Large intestine (tissue), 12 donors: ENCODE measurements around the gene ADAMTS15. TPM values are rescaled to one million over a fixed set of nuclear protein-coding genes. Genes with fewer than 3 reads are reported as not detected.

Source experiments
- DNase-seq, 2 donors: peaks; one replicate each; pipeline versions ENCODE4 v3.0.0 to v3.0.0-alpha.2; 2013
- H3K27ac ChIP-seq: one replicate; pipeline ENCODE4 v1.5.1; 2013; ENCODE audit warnings: low read length
- H3K27me3 ChIP-seq: 2 replicates; pipeline ENCODE4 v1.6.1; 2013; ENCODE audit warnings: low read length; ENCODE audit not compliant: control insufficient read depth, insufficient read depth
- H3K36me3 ChIP-seq: 2 replicates; pipeline ENCODE4 v1.6.1; 2013; ENCODE audit warnings: low read length; ENCODE audit not compliant: control insufficient read depth, insufficient read depth
- H3K4me1 ChIP-seq: one replicate; pipeline ENCODE4 v1.6.1; 2013; ENCODE audit warnings: low read length; ENCODE audit not compliant: control insufficient read depth, insufficient read depth
- H3K4me3 ChIP-seq: one replicate; pipeline ENCODE4 v1.5.1; 2013; ENCODE audit warnings: low read length
- H3K9me3 ChIP-seq: one replicate; pipeline ENCODE4 v1.6.1; 2013; ENCODE audit warnings: mild to moderate bottlenecking, low read depth, low read length, moderate library complexity; ENCODE audit not compliant: control insufficient read depth
- WGBS: methylation state at CpG from one replicate; pipeline ENCODE4 v1.1.5; 2013; ENCODE audit warnings: low lambda C conversion rate; ENCODE audit not compliant: insufficient coverage; 5-methylcytosine and 5-hydroxymethylcytosine counted together
- long read RNA-seq, 11 donors: transcript quantifications; one replicate each; lab custom pipeline, GENCODE V29; 2026
- polyA plus RNA-seq: library from polyadenylated mRNA; unstranded; fragments of 120-200 nt; gene quantifications from one replicate; pipeline ENCODE4 v1.2.1, GENCODE V29; 2013

ADAMTS15 gene, protein sequence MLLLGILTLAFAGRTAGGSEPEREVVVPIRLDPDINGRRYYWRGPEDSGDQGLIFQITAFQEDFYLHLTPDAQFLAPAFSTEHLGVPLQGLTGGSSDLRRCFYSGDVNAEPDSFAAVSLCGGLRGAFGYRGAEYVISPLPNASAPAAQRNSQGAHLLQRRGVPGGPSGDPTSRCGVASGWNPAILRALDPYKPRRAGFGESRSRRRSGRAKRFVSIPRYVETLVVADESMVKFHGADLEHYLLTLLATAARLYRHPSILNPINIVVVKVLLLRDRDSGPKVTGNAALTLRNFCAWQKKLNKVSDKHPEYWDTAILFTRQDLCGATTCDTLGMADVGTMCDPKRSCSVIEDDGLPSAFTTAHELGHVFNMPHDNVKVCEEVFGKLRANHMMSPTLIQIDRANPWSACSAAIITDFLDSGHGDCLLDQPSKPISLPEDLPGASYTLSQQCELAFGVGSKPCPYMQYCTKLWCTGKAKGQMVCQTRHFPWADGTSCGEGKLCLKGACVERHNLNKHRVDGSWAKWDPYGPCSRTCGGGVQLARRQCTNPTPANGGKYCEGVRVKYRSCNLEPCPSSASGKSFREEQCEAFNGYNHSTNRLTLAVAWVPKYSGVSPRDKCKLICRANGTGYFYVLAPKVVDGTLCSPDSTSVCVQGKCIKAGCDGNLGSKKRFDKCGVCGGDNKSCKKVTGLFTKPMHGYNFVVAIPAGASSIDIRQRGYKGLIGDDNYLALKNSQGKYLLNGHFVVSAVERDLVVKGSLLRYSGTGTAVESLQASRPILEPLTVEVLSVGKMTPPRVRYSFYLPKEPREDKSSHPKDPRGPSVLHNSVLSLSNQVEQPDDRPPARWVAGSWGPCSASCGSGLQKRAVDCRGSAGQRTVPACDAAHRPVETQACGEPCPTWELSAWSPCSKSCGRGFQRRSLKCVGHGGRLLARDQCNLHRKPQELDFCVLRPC
- 6.3 TPM for polyA plus RNA-seq
- long read RNA-seq, donor 1, result 0 reads
- long read RNA-seq, donor 2, result 0 reads
- long read RNA-seq, donor 3, result 0 reads
- long read RNA-seq, donor 4, result 0 reads
- long read RNA-seq, donor 5, result 0 reads
- long read RNA-seq, donor 6, result 0 reads
- long read RNA-seq, donor 7, result 0 reads
- long read RNA-seq, donor 8, partial matches to known transcripts, result 8 of 8 reads
- long read RNA-seq, donor 8, other reads (novel, unspliced or antisense), result 0 of 8 reads
- long read RNA-seq, donor 9, result 0 reads
- long read RNA-seq, donor 10, result 0 reads
- long read RNA-seq, donor 11, result 0 reads

DNA sequence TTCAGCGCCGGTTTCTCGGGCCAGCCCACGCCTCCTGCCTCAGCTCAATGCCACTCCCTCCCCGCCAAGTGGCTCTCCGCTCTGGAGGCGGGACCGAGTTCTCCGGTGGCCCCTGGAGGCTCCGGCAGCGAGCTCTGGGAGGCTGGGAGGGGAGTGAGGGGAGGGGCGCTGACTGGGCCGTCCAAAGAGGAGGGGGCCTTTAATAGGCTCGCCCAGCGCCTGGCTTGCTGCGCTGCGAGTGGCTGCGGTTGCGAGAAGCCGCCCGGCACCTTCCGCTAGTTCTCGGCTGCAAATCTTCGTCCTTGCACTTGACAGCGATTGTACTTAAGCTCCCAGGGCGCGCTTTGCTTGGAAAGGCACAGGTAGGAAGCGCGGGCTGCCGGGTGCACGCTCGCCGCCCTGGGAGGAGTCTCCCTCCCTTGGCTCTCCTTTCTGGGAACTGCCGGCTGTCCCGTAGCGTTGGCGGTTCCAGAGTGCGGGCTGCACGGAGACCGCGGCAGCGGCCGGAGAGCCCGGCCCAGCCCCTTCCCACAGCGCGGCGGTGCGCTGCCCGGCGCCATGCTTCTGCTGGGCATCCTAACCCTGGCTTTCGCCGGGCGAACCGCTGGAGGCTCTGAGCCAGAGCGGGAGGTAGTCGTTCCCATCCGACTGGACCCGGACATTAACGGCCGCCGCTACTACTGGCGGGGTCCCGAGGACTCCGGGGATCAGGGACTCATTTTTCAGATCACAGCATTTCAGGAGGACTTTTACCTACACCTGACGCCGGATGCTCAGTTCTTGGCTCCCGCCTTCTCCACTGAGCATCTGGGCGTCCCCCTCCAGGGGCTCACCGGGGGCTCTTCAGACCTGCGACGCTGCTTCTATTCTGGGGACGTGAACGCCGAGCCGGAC, at the start of gene ADAMTS15:
ADAMTS15 (plus strand) TSS at position 230 of the 894 bp plus-strand sequence; CDS start at position 559, 329 bp downstream.
- H3K36me3 ChIP-seq, result no peaks in the 10 kb centered on the region
- H3K27ac ChIP-seq, result peak within 1 kb of the TSS; percentile 63
- H3K4me3 ChIP-seq, result peak within 1 kb of the TSS; percentile 75
- no CpG with 5 or more reads among the region's 75 CpGs for WGBS
- H3K4me1 ChIP-seq, result peaks cover 37% of the 10 kb centered on the region
- DNase-seq, result peak; percentile 84 to 89
- peaks cover 13% of the 10 kb centered on the region for H3K27me3 ChIP-seq
- H3K9me3 ChIP-seq, result peaks cover 5% of the 10 kb centered on the region

DNA sequence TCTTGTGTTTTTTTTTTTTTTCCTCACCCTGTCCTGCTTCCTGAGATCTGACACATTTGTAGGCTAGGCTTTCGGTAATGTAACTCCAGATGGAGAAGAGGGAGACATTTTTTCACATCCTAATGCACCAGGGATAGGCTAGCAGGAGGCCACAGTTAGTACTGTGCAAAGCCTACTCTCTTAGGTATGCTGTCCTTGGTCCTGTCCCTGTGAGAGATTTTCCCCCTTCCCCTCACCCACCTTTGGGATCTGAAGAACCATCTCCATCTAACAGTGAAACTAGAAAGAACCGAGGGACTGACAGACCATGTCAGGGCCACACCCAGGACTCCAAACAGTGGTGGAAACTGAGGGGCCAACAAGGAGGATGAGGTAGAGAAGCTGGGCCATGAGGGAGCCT, 49.2 kb upstream of the ADAMTS15 start:
- no CpG with 5 or more reads among the region's 2 CpGs for WGBS
- no peaks in the 10 kb centered on the region for H3K4me1 ChIP-seq
- no peak overlapping the region for H3K4me3 ChIP-seq
- DNase-seq, result no peak
- H3K9me3 ChIP-seq, result no peaks in the 10 kb centered on the region
- no peaks in the 10 kb centered on the region for H3K36me3 ChIP-seq
- H3K27me3 ChIP-seq, result no peaks in the 10 kb centered on the region
- H3K27ac ChIP-seq, result no peak overlapping the region

- no CpG with 5 or more reads among the region's 13 CpGs for WGBS
- no peak for DNase-seq
- H3K9me3 ChIP-seq, result no peaks in the 10 kb centered on the region
- no peaks in the 10 kb centered on the region for H3K36me3 ChIP-seq
- H3K4me3 ChIP-seq, result no peak overlapping the region
- no peaks in the 10 kb centered on the region for H3K27me3 ChIP-seq
- H3K4me1 ChIP-seq, result no peaks in the 10 kb centered on the region
- H3K27ac ChIP-seq, result no peak overlapping the region
Observed at GRCh38 chr11:130400781-130401483, 47.5 kb upstream of the ADAMTS15 start.

DNA sequence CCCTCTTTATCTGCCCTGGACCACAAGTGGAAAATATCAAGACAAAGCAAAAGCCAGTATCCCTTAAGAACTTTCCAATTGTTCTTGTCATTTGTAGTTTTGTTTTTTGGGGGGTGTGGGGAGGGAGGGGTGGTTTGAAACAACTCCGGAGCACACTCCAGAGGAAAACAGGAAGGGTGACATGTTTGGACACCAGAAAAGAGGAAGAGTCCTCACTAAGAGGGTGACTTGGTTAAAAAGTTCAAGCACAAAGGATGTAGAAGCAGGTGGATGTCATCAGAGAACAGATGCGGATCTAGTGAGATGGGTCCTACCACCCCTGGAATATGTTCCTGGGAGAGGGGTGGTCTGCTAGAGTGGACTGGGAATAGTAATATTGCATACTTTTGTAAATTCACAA, 45.9 kb upstream of the ADAMTS15 start:
- DNase-seq, result no peak
- H3K36me3 ChIP-seq, result no peaks in the 10 kb centered on the region
- H3K27ac ChIP-seq, result no peak overlapping the region

GRCh38 chr11:130403271-130403804, 45.1 kb upstream of the ADAMTS15 start:
- Histone ChIP-seq H3K4me3 (no peak overlapping the region), H3K9me3 (no peaks in the 10 kb centered on the region), H3K4me1 (no peaks in the 10 kb centered on the region), H3K27ac (peak overlapping the region; percentile 49), H3K27me3 (peaks cover 2% of the 10 kb centered on the region), H3K36me3 (no peaks in the 10 kb centered on the region)
- WGBS, result no CpG with 5 or more reads among the region's 11 CpGs
- peak in 1 of 2 donors; percentile 37 for DNase-seq

More for the DNA sequence above, 45.9 kb upstream of the ADAMTS15 start:
- Histone ChIP-seq H3K9me3 (no peaks in the 10 kb centered on the region), H3K27me3 (no peaks in the 10 kb centered on the region), H3K4me3 (no peak overlapping the region), H3K4me1 (no peaks in the 10 kb centered on the region)
- WGBS, result 80% methylated on average over 1 of the region's 2 CpGs

DNA sequence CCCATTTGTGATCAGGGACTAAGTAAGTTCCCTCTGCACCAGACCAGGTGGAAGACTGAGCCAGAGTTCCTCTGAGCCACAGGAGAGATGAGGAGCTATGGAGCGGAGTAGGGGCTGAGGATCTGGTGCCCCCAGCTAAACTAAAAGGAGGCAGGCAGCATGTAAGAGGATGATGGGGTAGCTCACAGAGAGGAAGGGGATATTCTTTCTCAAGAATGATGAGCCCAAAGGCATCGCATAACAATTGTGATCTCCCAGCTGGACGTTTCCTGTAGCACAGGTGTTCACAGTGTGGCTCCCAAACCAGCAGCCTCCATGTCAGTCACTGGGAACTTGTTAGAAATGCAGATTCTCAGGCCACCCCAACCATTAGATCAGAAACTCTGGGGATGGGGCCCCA, 44.5 kb upstream of the ADAMTS15 start:
- Histone ChIP-seq H3K36me3 (no peaks in the 10 kb centered on the region), H3K27me3 (peaks cover 8% of the 10 kb centered on the region), H3K9me3 (no peaks in the 10 kb centered on the region), H3K27ac (peak overlapping the region; percentile 49), H3K4me3 (no peak overlapping the region), H3K4me1 (no peaks in the 10 kb centered on the region)
- no CpG with 5 or more reads among the region's 3 CpGs for WGBS
- DNase-seq, result no peak

GRCh38 chr11:130404727-130405126, 43.7 kb upstream of the ADAMTS15 start:
- no peak overlapping the region for H3K27ac ChIP-seq
- no peak for DNase-seq
- H3K4me3 ChIP-seq, result no peak overlapping the region
- no peaks in the 10 kb centered on the region for H3K4me1 ChIP-seq
- no peaks in the 10 kb centered on the region for H3K36me3 ChIP-seq
- no CpG with 5 or more reads among the region's 5 CpGs for WGBS
- no peaks in the 10 kb centered on the region for H3K9me3 ChIP-seq
- peaks cover 15% of the 10 kb centered on the region for H3K27me3 ChIP-seq

DNA sequence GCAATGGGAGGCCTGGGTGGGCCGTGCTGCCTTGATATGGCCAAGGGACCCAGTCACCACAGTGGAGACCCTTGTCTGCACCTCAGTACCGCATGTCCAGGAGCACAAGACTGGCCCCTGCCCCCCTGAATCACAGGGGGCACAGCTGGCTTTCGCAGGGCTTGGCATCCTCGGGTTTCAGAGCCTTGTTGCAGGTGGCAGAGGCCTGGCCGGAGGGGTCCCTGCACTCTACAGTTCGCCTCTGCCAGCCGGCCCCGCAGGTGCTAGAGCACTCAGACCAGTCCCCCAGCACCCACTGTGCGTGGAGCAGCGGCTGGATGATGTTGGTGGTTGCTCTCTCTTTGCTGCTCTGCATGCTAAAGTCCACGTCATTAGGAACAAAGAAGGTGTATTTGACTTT, 43.0 kb upstream of the ADAMTS15 start:
- no peak overlapping the region for H3K27ac ChIP-seq
- no peak for DNase-seq
- no peaks in the 10 kb centered on the region for H3K9me3 ChIP-seq
- peaks cover 21% of the 10 kb centered on the region for H3K27me3 ChIP-seq
- WGBS, result no CpG with 5 or more reads among the region's 11 CpGs
- no peaks in the 10 kb centered on the region for H3K4me1 ChIP-seq
- no peak overlapping the region for H3K4me3 ChIP-seq
- no peaks in the 10 kb centered on the region for H3K36me3 ChIP-seq

GRCh38 chr11:130407978-130408377, 40.5 kb upstream of the ADAMTS15 start:
- no peak for DNase-seq
- no CpG with 5 or more reads among the region's 7 CpGs for whole genome bisulfite sequencing
- H3K4me1 ChIP-seq, result no peaks in the 10 kb centered on the region

More at GRCh38 chr11:130407978-130408377, 40.5 kb upstream of the ADAMTS15 start:
- H3K27me3 ChIP-seq, result peaks cover 30% of the 10 kb centered on the region
- H3K4me3 ChIP-seq, result no peak overlapping the region
- H3K36me3 ChIP-seq, result no peaks in the 10 kb centered on the region
- no peaks in the 10 kb centered on the region for H3K9me3 ChIP-seq
- H3K27ac ChIP-seq, result no peak overlapping the region
